Adipocyte (in vitro differentiated cells): ENCODE measurements around the gene BCAS1.

ENCODE experiments used
- DNase-seq: peaks from one replicate; pipeline ENCODE4 v3.0.0-alpha.2; 2015; ENCODE audit warnings: low read depth
- H3K27me3 ChIP-seq: replicated peaks from 2 replicates; pipeline ENCODE4 v1.7.0; 2013; ENCODE audit warnings: mild to moderate bottlenecking, low read length, moderate library complexity; ENCODE audit not compliant: control insufficient read depth, insufficient read depth
- H3K36me3 ChIP-seq: 2 replicates; pipeline ENCODE4 v1.7.0; 2013; ENCODE audit warnings: low read length, mild to moderate bottlenecking, moderate library complexity; ENCODE audit not compliant: control insufficient read depth, insufficient read depth, severe bottlenecking
- H3K4me1 ChIP-seq: 2 replicates; pipeline ENCODE4 v1.7.0; 2013; ENCODE audit warnings: mild to moderate bottlenecking, low read length, moderate library complexity; ENCODE audit not compliant: control insufficient read depth, insufficient read depth
- H3K4me3 ChIP-seq: 2 replicates; pipeline ENCODE4 v1.7.0; 2013; ENCODE audit warnings: mild to moderate bottlenecking, low read length, moderate library complexity
- H3K9ac ChIP-seq: 2 replicates; pipeline ENCODE4 v1.7.0; 2013; ENCODE audit warnings: mild to moderate bottlenecking, low read length, moderate library complexity
- H3K9me3 ChIP-seq: 2 replicates; pipeline ENCODE4 v1.7.0; 2013; ENCODE audit warnings: mild to moderate bottlenecking, low read length, moderate library complexity; ENCODE audit not compliant: control insufficient read depth

The BCAS1 gene

GRCh38 chr20:53917145-53918019 is 153.0 kb downstream of the BCAS1 start:
- no peaks in the 10 kb centered on the region for H3K27me3 ChIP-seq
- no peaks in the 10 kb centered on the region for H3K9me3 ChIP-seq
- no peaks in the 10 kb centered on the region for H3K36me3 ChIP-seq
- H3K4me3 ChIP-seq: peak overlapping the region; percentile 36
- H3K9ac ChIP-seq: peak overlapping the region; percentile 90
- H3K4me1 ChIP-seq: peaks cover 41% of the 10 kb centered on the region
- peak; percentile 75 for DNase-seq

DNA sequence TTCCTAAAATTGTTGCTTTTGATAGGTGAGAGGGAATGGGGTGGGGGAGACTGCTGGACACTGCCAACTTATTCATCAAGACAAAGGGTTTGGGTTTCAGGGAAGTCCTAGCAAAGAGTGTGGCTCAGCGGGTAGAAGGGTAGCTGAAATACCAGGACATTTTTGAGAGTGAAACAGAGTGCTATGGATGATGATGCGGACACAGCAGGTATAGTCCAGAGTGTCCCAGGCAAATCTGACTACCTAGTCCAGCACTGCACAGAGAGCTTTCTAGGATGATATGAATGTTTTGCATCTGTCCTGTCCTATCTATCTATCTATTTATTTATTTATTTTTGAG is 154.3 kb downstream of the BCAS1 start:
- DNase-seq: no peak
- Histone ChIP-seq H3K4me1 (peaks cover 38% of the 10 kb centered on the region), H3K36me3 (no peaks in the 10 kb centered on the region), H3K9me3 (no peaks in the 10 kb centered on the region), H3K9ac (peak overlapping the region; percentile 90), H3K4me3 (peak overlapping the region; percentile 54), H3K27me3 (no peaks in the 10 kb centered on the region)

- Histone ChIP-seq H3K27me3 (no peaks in the 10 kb centered on the region), H3K9ac (peak overlapping the region; percentile 90), H3K36me3 (no peaks in the 10 kb centered on the region), H3K4me3 (peak overlapping the region; percentile 85), H3K9me3 (no peaks in the 10 kb centered on the region), H3K4me1 (peaks cover 38% of the 10 kb centered on the region)
- DNase-seq: peak; percentile 98
These were observed 154.8 kb downstream of the BCAS1 start for GRCh38 chr20:53915446-53916172.

- DNase-seq: peak; percentile 34
- no peaks in the 10 kb centered on the region for H3K36me3 ChIP-seq
- no peaks in the 10 kb centered on the region for H3K27me3 ChIP-seq
- peak overlapping the region; percentile 85 for H3K4me3 ChIP-seq
- H3K9me3 ChIP-seq: no peaks in the 10 kb centered on the region
- peak overlapping the region; percentile 90 for H3K9ac ChIP-seq
- peaks cover 38% of the 10 kb centered on the region for H3K4me1 ChIP-seq
These were observed 155.5 kb downstream of the BCAS1 start for GRCh38 chr20:53914781-53915445.

DNA sequence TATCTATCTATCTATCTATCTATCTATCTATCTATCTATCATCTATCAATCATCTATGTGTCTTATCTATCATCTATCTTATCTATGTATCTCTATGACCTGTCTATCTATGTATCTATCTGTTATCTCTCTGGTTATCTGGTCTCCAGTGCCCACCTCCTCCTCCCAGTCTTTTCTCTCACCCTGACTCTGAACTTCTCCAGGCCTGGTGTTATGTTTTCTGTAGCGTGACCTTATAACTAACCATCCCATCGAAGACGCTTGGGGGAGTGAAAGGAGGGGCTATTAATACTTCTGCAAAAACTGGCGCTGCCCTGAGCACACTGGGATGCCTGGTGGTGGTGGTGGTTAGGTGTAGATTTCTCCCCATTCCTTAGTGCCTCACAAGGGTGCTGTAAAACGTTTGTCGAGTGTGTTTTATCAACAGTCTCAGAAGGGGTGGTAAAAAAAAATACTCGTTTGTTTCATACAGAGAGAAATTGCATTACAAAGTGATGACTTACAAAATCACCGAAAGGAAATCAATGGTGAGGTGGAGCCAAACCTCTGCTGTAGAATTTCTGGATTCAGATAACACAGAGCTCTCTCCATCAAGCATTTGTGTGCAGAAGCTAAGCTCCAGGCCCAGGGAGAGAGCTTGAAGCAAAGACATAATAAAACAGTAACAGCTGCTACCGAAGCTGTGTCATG is 156.2 kb downstream of the BCAS1 start:
- DNase-seq: peak; percentile 50
- Histone ChIP-seq H3K4me1 (peaks cover 41% of the 10 kb centered on the region), H3K9me3 (no peaks in the 10 kb centered on the region), H3K36me3 (no peaks in the 10 kb centered on the region), H3K27me3 (no peaks in the 10 kb centered on the region), H3K4me3 (peak overlapping the region; percentile 85), H3K9ac (peak overlapping the region; percentile 90)

DNA sequence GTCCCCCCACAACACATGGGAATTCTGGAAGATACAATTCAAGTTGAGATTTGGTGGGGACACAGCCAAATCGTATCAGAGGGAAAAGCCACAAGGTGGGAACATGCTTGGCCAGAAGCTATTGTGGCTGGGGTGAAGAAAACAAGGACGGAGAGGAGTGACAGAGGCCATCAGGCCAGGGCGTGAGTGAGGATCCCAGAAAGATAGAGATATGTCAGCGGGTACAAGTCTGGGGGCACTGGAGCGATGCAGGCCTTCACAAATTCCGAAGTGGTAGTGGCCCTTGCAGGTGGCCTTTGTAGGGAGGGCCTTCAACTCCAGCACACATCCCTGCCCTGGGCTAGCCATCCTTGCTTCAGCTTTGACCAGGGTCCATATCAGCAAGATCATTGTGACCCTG is 159.1 kb downstream of the BCAS1 start:
- H3K4me3 ChIP-seq: no peak overlapping the region
- peaks cover 42% of the 10 kb centered on the region for H3K4me1 ChIP-seq
- no peaks in the 10 kb centered on the region for H3K36me3 ChIP-seq
- no peak overlapping the region for H3K9ac ChIP-seq
- no peaks in the 10 kb centered on the region for H3K9me3 ChIP-seq
- no peaks in the 10 kb centered on the region for H3K27me3 ChIP-seq
- DNase-seq: no peak

DNA sequence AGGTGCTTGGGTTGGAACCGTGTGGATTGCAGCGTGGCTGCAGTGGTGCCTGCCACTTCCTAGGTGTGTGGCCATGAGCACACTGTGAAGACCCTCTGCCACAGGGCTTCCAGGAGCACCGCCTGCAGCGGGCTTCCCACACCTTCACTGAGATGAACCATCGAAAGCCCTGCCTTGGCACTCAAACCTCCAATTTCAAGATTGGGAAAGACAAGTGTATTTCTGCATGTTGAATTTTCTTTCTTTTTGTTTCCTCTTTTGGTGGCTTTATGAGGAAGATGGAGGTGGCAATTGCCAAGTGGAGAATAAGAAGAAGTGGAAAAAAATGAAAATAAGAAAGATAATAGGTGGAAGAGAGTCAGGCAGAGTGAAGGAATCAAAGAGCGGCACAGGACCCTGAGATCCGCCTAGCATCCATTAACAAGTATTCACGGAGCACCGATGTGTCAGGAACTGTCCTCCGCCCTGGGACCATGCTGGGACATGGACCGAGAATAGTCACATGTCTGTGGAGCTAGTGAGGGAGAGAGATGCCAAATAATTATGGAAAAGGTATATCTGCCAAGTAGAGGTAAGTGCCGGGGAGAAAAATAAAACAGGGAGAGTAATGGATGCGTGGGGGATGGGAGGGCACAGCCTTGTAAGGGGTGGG is 159.9 kb downstream of the BCAS1 start:
- Histone ChIP-seq H3K9ac (no peak overlapping the region), H3K27me3 (no peaks in the 10 kb centered on the region), H3K4me3 (no peak overlapping the region), H3K36me3 (no peaks in the 10 kb centered on the region), H3K9me3 (no peaks in the 10 kb centered on the region), H3K4me1 (peaks cover 41% of the 10 kb centered on the region)
- no peak for DNase-seq

DNA sequence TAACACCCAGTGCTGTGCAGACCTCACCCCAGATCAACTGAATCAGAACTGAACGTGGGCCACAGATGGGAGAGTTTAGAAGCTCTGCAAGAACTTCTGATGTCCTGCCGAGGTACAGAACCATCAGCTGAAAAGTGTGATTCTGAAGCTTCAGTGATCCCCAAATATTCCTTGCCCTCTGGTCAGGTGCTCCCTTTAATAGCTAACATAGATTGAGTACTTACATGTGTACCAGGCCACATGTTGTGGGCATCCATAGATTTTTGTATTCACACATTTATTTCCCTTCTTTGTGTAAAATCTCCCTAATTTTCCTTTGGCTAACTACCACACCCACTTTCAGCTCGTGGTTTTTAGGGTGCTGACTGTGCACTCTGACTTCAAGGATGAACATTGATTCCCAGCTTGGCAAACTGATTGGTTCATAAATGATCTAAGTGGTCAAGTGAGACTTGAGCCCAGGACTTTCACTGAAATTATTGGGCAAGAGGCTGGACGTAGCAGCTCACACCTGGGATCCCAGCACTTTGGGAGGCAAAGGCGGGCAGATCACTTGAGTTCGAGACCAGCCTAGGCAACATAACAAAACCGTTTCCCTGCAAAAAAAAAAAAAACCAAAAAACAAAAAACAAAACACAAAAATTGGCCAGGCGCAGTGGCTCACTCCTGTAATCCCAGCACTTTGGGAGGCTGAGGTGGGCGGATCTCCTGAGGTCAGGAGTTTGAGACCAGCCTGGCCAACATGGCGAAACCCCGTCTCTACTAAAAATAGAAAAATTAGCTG is 162.2 kb downstream of the BCAS1 start:
- Histone ChIP-seq H3K9me3 (no peaks in the 10 kb centered on the region), H3K36me3 (no peaks in the 10 kb centered on the region), H3K27me3 (no peaks in the 10 kb centered on the region), H3K9ac (no peak overlapping the region), H3K4me3 (no peak overlapping the region), H3K4me1 (peaks cover 32% of the 10 kb centered on the region)
- DNase-seq: no peak

DNA sequence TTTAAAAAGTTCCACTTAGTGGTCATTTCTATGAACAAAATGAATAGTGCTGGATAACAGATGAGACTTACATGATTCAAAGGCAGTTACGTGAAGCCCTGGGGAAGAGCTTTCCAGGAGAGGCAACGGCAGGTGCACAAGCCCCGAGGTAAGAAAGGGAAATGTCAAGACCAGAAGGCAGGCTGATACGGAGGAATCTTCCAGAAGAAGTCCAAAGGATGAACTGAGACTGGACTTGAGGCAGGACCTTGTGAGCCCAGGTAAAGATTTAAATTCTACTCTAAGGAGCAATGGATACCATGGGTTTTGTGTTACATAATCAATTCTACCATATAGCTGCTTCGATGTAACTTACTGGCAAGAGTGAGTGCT is 164.6 kb downstream of the BCAS1 start:
- Histone ChIP-seq H3K9me3 (no peaks in the 10 kb centered on the region), H3K4me1 (peaks cover 52% of the 10 kb centered on the region), H3K27me3 (no peaks in the 10 kb centered on the region), H3K4me3 (no peak overlapping the region), H3K9ac (no peak overlapping the region), H3K36me3 (no peaks in the 10 kb centered on the region)
- DNase-seq: no peak
